HG03108 (cell line): Measurements from ENCODE around the gene CC2D1A.
"Not testable (repeated sequence)": the region's sequence is repeated elsewhere in the genome, so short reads cannot be mapped to it uniquely, and the experiment has no call there.

ENCODE experiments used
- ATAC-seq: cut with Tn5 transposase; IDR thresholded peaks from one replicate; pipeline ENCODE4 v1.9.1; 2021; ENCODE audit warnings: moderate library complexity; ENCODE audit not compliant: unreplicated experiment

Gene CC2D1A

DNA sequence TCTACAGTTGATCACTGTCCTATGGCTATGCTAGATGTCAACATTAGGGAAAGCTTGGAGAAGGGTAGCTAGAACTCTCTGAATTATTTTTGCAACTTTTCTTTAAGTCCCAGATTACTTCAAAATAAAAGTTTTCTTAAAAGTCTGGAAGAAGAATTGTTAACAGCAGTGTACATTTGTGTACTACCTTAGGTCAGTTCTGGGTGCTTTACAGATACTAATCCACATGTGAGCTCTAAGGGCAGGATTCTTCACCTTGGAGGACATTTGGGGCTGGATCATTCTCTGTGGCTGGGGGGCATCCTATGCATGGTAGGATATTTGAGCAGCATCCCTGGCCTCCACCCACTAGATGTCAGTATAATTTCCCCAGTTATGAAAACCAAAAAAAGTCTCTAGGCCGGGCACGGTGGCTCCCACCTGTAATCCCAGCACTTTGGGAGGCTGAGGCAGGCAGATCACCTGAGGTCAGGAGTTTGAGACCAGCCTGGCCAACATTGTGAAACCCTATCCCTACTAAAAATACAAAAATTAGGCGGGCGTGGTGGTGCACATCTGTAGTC lies 2.9 kb upstream of the CC2D1A start:
- no peak for ATAC-seq

DNA sequence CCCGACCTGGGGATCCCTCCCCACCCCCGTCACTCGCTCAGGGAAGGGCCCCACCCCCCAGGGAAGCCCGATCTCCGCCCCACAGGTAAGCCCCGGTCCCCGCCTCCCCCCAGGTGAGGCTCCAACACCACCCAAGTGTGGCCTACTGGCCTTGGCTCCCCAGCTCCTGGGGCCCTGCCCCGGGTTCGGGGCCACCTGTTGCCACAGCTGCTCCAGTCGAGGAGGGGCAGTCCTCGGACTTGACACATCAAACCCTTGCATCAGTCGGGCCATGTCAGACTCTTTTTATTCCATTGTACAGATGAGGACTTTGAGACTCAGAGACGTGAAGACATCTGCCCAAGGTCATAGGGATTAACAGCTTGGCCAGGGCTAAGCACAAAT lies 512 bp downstream of the CC2D1A start:
- peak; percentile 23 for ATAC-seq

DNA sequence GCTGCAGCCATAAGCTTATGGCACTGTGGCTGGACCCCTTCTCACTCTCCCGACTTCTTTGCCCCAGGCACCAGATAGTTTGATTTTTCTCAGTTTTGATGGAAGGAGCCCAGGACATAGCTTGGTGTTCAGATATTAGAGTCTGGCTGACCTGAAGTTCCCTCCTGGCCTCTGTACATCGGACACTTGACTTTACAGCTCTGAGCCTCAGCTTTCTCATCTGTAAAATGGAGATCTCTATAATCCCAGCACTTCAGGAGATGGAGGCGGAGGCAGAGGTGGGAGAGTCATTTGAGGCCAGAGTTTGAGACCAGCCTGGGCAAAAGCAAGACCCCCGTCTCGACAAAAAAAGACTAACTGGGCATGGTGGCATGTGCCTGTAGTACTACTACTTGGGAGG lies 909 bp downstream of the CC2D1A start:
- ATAC-seq: no peak

DNA sequence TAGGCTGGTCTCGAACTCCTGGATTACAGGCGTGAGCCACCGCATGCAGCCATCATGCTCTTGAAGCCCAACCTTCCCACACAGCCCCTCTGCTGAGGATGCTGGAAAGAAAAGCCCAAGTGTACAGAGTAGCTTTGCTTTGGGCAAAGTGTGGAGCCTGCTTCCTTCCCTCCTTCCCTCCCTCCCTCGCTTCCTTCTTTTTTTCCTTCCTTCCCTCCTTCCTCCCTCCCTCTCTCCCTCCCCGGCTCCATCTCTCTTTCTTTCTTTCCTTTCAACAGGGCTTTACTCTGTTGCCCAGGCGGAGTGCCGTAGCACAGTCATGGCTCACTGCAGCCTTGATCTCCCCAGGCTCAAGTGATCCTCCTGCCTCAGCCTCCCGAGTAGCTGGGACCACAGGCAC lies 2.7 kb downstream of the CC2D1A start:
- ATAC-seq: no peak

DNA sequence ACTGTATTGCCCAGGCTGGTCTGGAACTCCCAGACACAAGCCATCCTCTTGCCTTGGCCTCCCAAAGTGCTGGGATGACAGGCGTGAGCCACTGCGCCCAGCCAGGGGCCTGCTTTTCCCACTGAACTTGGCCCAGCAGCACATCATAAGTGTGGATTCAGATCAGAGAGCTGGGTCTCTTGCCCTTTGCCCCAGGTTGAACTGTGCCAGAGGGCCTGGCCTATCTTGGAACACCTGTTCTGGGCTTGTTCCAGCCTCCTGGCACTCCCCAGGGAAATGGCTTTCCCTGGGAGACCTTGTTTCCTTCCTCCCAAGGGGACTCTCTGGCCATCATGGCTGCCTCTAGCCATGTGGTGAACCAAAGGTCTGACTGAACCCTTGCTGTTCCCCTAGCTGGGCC lies 3.4 kb downstream of the CC2D1A start:
- no peak for ATAC-seq

DNA sequence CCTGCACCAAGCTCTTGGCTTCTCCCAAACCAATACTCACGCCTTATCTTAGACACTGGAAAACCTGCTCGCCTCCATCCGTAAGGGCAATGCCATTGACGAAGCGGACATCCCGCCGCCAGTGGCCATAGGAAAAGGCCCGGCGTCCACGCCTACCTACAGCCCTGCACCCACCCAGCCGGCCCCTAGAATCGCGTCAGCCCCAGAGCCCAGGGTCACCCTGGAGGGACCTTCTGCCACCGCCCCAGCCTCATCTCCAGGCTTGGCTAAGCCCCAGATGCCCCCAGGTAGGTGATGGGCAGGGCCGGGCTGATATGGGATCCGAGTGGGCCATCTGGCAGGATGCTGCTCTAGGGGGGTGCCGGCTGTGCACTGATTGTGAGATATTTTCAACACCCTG lies 7.4 kb downstream of the CC2D1A start:
- ATAC-seq: no peak

DNA sequence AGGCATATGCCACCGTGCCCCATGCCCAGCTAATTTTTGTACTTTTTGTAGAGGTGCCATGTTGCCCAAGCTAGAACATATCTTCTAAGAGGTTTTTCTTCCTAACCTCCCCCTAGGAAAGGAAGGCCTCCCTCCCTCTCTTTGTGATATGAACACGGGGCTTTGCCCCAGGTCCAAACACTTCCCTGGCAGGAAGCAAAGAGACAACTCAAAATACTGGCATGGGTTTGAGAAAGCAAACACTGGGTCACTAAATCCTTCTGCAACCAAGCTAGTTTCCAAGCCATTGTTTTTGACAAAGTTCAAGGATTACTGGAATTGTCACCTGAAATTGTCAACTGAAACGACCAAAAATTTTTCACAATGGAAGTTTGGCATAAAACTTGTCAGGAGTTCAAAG lies 8.8 kb downstream of the CC2D1A start:
- no peak for ATAC-seq

DNA sequence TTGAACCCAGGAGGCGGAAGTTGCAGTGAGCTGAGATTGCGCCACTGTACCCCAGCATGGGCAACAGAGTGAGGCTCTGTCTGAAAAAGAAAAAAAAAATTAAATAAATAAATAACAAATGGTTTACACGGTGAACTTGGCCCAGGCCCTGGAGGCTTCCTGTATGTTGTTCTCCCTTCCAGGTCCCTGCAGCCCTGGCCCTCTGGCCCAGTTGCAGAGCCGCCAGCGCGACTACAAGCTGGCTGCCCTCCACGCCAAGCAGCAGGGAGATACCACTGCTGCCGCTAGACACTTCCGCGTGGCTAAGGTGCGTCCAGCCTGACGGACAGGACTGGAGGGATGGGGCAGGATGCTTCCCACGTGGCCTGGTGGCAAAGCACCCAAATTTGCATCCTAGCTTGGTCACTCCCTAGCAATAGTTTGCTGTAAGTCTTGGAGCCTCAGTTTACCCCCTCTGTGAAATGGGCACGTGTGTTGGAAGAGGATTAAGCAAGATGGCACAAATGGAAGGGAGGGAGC lies 11.9 kb downstream of the CC2D1A start:
- no peak for ATAC-seq

DNA sequence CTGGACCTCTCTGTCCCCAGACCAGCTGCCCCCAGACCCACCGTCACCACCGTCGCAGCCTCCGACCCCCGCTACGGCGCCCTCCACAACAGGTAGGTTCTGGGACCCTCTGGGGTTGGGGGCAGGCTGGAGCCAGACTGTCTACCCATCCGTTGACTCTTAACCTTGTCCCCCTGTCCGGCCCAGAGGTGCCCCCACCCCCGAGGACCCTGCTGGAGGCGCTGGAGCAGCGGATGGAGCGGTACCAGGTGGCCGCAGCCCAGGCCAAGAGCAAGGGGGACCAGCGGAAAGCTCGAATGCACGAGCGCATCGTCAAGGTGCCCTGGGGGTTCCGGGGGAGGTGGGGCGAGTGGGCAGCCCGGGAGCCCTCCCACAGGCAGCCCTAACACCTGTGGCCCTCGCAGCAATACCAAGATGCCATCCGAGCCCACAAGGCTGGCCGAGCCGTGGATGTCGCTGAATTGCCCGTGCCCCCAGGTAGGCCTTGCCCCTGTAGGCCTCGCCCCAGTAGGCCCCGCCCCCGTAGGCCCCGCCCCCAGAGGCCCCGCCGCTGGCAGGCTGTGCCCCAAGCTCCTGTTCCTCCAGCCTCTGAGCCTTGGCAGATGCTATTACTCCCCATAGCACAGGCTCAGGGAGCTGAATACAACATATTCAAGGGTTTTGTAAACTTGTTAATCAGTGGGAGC lies 12.9 kb downstream of the CC2D1A start:
- ATAC-seq: no peak

DNA sequence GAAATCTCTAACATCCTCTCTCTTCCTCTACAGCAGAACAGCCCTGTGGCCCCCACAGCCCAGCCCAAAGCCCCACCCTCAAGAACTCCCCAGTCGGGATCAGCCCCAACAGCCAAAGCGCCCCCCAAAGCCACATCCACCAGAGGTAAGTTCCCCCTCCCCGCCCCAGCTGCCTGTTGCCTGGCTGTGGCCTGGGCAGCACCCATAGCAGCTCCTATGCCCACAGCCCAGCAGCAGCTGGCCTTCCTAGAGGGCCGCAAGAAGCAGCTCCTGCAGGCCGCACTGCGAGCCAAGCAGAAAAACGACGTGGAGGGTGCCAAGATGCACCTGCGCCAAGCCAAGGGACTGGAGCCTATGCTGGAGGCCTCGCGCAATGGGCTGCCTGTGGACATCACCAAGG lies 14.5 kb downstream of the CC2D1A start:
- ATAC-seq: no peak

DNA sequence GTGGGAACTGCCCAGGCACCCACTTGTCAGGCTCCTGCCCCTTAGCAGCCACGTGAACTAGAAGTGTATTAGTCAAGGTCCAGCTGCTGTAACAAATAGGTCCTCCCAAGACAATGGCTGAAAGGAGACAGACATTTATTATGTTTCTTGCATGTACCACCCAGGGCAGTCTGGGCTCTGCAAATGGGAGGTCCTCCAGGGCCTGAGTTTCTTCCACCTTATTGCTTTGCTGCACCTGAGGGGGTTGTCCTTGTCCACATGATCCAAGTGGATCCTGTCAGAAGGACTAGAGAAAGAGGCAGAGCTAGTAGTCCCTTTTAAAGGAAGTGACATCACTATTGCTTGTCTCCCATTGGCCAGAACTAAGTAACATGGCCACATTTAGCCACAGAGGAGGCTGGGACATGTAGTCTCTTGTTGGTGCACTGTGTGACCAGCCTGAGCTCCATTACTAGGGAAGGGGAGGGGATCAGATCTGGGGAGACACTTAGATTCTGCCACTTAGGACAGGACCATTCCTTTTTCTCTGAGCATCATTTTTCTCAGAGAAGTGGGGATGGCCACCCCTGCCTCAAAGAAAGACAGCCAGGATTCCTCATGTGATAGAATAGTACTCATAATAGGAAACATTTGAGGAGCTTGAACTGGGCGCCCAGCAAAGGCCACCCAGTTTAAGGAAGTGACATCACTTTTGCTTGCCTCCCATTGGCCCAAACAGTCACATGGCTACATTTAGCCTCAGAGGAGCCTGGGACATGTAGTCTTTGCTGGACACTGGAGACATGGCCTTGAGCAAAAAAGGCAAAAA lies 15.1 kb downstream of the CC2D1A start:
- no peak for ATAC-seq

DNA sequence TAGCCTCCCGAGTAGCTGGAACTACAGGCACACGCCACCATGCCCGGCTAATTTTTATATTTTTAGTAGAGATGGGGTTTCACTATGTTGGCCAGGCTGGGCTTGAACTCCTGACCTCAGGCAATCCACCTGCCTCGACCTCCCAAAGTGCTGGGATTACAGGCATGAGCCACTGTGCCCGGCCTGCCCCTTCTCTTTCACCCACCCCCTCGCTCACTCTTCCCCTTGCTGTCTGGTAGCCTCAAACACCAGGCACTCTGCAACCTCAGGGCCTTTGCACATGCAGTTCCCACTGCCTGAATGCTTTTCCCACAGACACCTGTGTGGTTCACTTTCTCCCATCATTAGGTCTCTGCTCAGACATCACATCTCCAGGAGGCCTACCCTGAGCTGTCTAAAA lies 16.1 kb downstream of the CC2D1A start:
- ATAC-seq: not testable (repeated sequence)

DNA sequence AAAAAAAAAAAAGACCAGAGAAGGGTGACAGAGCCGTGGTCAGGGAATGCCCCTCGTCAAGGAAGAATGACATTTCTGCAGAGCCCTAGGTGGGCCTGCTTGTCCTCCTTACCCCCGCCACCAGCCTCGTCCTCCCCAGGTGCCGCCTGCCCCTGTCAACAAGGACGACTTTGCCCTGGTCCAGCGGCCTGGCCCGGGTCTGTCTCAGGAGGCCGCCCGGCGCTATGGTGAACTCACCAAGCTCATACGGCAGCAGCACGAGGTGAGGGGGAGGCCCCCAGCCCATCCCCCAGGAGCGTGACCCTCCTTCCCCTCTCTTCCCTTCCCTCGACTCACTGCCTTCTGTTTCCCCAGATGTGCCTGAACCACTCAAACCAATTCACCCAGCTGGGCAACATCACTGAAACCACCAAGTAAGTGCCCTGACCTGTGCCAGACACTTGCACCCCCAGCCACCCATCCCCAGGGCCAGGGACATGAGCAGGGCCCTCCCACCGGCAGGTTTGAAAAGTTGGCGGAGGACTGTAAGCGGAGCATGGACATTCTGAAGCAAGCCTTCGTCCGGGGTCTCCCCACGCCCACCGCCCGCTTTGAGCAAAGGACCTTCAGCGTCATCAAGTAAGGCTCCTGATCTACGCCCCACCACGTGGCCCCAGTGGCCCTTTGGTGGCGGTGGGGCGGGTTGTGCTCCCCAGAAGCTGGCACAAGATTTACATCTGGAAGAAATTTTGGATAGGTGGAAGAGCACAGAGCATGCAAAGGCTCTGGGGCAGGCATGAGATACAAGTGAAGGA lies 17.4 kb downstream of the CC2D1A start:
- ATAC-seq: no peak

DNA sequence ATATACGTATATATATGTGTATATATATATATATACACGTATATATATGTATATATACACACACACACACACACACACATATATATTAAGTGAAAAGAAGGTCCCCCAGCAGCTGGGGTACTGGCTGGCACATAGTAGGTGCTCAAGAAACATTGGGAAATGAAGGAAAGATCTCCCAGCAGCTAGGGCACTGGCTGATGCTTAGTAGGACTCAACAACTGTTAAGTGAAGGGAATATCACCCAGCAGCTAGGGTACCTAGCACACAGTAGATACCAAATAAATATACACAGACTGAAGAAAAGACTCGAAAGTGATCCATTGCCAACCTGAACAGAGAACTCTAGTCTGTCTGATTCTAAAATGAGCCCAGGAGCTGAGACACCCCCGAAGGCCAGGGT lies 20.0 kb downstream of the CC2D1A start:
- ATAC-seq: no peak

DNA sequence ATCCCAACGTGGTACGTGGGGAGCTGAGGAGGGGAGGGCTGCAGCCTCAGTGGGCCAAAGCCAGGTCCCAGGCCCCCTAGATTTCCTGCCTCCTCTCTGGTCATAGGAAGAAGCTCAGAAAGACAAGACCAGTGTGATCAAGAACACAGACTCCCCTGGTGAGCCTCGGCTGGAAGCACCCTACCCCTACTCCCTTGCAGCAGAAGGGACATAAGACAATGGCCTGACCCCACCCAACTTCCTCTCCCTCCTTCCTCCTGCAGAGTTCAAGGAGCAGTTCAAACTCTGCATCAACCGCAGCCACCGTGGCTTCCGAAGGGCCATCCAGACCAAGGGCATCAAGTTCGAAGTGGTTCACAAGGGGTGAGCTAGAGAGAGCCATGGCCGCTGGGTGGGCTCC lies 20.7 kb downstream of the CC2D1A start:
- no peak for ATAC-seq

DNA sequence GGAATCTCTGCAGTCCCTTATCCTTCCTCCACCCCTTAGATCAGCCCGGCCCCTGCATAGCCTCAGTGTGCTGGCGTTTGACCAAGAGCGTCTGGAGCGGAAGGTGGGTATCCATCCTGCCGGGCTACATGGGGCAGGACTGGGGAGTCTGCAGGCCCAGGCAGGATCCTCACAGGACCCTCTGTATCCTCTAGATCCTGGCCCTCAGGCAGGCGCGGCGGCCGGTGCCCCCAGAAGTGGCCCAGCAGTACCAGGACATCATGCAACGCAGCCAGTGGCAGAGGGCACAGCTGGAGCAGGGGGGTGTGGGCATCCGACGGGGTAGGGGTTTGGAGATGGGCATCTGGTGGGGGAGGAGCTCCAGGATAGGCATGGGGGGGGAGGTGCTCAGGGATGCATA lies 23.3 kb downstream of the CC2D1A start:
- no peak for ATAC-seq

DNA sequence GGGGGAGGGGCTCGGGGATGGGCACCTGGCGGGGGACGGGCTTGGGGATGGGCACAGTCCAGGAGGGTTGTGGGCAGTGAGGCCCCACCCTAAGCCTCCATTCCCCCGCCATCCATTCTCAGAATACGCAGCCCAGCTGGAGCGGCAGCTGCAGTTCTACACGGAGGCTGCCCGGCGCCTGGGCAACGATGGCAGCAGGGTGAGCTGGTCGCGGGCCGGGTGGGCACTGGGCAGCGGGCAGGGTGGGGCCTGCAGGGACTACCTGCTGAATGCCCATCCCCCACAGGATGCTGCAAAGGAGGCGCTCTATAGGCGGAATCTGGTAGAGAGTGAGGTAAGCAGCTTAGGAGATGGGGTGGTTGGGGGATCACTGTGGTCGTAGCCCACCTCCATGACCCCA lies 24.0 kb downstream of the CC2D1A start:
- ATAC-seq: no peak

DNA sequence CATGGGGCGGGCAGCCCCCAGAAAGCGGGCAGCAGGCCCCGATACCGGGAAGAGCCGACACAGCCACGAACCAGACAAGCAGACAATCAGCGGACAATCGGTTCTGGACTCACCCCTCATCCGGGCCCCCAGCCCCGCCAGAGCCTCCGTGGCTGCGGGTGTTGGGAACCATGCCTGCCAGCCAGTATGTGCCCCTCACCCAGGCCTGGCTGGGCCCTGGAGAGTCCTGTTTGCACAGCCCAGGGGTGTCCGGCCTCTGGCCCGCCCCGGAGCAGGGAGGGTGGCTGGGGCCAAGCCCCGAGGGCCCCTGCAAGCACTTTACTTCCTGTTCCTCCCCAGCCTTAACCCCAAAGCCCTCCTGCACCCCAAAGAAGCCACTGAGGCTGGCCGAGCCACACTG lies 24.4 kb downstream of the CC2D1A start:
- ATAC-seq: no peak

DNA sequence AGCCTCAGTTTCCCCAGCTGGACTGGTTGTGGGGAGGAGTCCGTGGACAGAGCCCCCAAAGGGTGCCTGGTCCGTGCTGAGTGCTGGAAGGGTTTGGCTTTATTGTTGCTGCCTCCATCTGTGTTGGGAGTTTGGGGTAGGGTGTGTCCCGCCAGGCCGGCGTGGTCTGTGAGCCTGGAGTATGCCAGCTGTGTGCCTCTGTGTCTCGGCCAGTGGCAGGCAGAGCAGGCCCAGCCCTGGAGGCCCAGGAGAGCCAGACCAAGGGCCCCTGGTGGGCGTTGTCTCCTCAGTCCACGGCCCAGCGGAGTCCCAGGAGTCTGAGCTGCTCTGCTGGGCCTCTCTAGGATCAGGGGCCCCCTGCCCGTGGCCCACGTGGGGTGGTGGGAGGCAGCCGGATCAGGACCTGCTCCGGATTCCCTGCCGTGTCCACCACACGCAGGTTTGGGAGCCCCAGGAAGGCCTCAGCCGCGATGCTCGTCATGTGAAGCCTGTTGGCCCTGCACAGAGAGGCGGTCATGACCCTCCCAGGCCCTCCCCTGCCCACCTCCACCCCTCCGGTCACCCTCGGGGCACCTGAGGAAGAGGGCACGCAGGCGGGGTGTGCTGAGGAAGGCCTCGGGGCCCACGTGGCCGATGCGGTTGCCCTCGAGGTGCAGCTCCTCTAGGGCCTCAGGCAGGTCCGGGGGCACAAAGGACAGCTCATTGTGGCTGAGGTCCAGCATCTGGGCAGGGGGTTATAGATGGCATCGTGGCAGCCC lies 25.6 kb downstream of the CC2D1A start:
- ATAC-seq: no peak

DNA sequence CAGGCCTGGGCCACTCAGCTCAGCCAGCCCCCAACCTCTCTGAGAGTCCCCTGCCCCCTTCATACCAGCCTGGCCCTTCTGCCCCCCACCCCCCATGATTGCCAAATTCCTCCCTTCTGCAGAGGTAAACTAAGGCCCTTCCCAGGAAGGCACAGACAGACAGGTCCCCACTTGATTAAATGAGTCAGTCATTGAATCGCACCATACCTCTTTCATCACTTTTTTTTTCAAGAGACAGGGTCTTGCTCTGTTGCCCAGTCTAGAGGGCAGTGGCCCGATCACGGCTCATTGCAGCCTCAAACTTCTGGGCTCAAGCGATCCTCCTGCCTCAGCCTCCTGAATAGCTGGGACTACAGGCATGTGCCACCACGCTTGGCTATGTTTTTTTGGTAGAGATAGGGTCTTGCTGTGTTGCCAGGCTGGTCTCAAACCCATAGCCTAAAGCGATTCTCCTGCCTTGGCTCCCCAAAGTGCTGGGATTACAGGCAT lies 26.2 kb downstream of the CC2D1A start:
- ATAC-seq: no peak
